GM18526 (cell line): ENCODE measurements around the gene B4GALNT4.

Experiments
- POLR2A ChIP-seq: IDR thresholded peaks from 3 replicates; pipeline ENCODE4 v1.6.1; 2011; ENCODE audit not compliant: insufficient read length; ENCODE audit errors: extremely low read depth

The B4GALNT4 gene

GRCh38 chr11:405954-406795 lies 36.9 kb downstream of the B4GALNT4 start:
- TF ChIP-seq POLR2A, result no peak

DNA sequence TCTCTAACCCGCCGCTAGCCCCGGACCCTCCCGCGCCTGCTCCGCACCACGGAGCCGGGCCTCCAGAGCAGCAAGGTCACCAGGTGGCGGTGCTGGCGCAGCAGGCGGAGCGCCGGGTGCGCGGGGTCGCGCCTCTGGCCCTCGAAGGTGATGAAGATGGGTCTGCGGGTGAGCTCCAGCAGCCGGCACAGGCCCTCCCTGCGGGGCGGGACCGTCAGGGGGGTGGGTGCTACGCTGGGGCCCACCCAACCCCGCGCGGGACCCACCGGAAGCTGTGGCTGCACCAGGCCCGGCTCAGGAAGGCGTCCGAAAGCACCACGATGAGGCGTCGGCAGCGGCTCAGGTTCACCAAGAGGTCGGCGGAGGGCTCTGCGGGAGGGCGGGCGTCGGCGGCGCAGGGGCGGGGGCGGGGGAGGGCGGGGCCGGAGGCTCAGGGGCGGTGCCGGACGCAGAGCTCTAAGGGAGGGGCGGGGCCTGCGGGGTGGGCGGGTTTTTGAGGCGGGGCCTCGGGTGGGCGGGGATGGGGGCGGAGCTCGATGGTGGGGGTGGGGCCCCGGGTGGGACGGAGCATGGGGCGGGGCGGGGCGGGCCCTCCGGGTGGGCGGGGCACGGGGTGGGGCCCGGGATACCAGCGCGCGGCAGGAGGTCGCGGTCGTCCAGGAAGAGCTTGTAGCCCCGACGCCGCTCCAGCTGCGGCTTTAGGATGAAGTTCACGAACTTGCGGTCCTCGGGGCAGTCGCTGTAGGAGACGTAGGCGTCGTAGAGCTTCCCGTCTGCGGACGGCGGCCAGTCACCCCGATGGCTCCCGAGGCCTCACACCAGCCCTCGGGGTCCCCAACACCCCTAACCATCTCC lies 37.7 kb downstream of the B4GALNT4 start:
- TF ChIP-seq POLR2A, result no peak

- TF ChIP-seq POLR2A, result no peak
Observed at GRCh38 chr11:407651-408123, 38.4 kb downstream of the B4GALNT4 start.

GRCh38 chr11:408154-409007 lies 39.1 kb downstream of the B4GALNT4 start:
- TF ChIP-seq POLR2A, result no peak

- no peak for TF ChIP-seq POLR2A
Observed at GRCh38 chr11:409008-409599, 39.8 kb downstream of the B4GALNT4 start.

GRCh38 chr11:409600-410483 lies 40.5 kb downstream of the B4GALNT4 start:
- TF ChIP-seq POLR2A, result no peak

DNA sequence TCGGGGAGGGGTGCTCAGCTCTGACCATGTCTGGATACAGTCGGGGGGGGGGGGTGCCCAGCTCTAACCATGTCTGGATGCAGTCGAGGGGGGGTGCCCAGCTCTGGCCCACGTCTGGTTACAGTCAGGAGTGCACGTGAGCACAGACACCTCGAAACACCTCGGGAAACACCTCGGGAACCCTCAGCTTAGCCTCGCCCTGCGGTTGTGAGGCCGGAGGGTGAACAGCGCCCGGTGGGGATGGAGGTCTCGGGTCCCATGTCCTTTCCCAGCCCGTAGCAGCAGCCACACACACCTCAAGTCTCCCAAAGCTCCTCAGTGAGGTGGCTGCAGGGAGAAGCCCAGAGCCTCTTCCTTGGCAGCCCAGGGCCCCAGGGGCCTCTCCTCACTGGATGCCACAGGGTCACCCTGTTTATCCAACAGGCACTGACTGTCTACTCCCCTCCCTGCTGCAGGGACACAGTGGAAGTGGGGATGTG lies 43.4 kb downstream of the B4GALNT4 start:
- TF ChIP-seq POLR2A, result no peak

GRCh38 chr11:413120-414081 lies 44.1 kb downstream of the B4GALNT4 start:
- no peak for TF ChIP-seq POLR2A

- TF ChIP-seq POLR2A, result no peak
Observed at GRCh38 chr11:414318-414857, 45.1 kb downstream of the B4GALNT4 start.

DNA sequence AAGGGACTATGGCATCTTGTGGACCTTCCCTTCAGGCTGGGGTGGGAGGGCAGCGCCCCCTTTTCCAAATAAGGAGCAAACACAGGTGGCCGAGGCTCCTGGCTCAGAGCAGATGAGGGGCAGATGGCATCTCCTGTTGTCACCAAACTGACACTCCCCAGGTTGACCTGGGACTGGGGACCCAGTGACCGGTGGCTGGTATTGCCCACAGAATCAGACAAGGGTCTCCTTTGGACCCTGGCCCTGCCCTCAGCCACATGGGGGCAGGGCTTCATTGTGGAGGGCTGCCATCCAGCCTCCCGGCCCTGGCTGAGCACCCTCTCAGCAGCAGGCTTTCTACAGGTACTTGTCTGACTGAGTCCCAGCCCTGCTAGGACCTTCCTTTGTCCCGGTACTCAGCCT lies 46.3 kb downstream of the B4GALNT4 start:
- TF ChIP-seq POLR2A, result no peak

DNA sequence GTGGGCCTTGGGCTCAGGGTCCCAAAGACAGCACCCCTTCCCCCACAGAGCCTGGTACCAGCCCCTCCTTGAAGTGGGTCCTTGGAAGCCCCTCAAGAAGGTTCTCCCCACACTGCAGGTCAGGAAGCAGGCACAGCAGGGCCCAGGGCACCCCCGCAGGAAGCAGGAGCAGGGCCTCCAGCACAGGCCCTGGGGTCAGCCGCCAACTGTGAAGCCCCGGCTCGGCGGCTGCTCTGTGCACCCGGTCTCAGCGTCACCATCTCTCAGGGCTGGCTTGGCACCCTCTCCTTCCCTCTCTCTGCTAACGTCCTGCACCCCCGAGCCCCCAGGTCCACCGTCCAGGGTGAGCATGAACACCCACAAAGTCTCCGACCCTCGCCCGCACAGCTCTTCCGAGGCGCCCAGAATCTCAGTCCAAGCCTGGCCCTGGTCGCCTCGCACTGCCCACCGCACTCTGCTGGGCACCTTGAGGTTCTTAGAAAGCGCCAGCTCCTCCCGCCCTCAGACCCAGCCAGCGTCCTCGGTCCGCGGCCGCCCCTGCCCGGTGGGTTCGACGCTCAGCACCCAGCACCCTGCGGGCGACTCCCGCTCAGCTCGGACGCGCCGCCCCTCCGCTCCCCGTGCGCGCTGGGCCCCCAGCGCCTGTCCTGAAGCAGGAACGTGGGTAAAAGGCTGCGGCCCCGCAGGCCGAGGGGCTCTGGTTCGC lies 46.9 kb downstream of the B4GALNT4 start:
- no peak for TF ChIP-seq POLR2A
